Suprapubic skin (tissue), 4 donors: Measurements from ENCODE around the gene UBE2O. TPM values are rescaled to one million over a fixed set of nuclear protein-coding genes. Genes with fewer than 3 reads are reported as not detected.

Source experiments
- DNase-seq, 2 donors: peaks; one replicate each; pipeline ENCODE4 v3.0.0-alpha.2; 2019; ENCODE audit warnings: low spot score in 2 of 2
- H3K27ac ChIP-seq: fragments of 200-600 bp; sonication (generic); one replicate; pipeline ENCODE4 v1.5.1; 2019
- H3K27me3 ChIP-seq: fragments of 200-600 bp; sonication (generic); one replicate; pipeline ENCODE4 v1.5.1; 2019
- H3K36me3 ChIP-seq: fragments of 200-600 bp; sonication (generic); one replicate; pipeline ENCODE4 v1.5.1; 2019
- H3K4me1 ChIP-seq: fragments of 200-600 bp; sonication (generic); one replicate; pipeline ENCODE4 v1.5.1; 2019
- H3K4me3 ChIP-seq: fragments of 200-600 bp; sonication (generic); one replicate; pipeline ENCODE4 v1.5.1; 2019; ENCODE audit warnings: mild to moderate bottlenecking
- H3K9me3 ChIP-seq: fragments of 200-600 bp; sonication (generic); one replicate; pipeline ENCODE4 v1.5.1; 2019
- CTCF ChIP-seq, 2 donors: fragments of 200-600 bp in 1 of 2; fragments of 450-650 bp in 1 of 2; sonication (generic) in 1 of 2; IDR thresholded peaks; one replicate each; pipeline ENCODE4 v1.5.1; 2016 to 2019; ENCODE audit warnings: antibody characterized with exemption in 2 of 2, mild to moderate bottlenecking in 1 of 2, moderate library complexity in 1 of 2
- EP300 ChIP-seq: sonication (generic); formaldehyde crosslinking; IDR thresholded peaks from one replicate; pipeline ENCODE4 v1.6.1; 2017; ENCODE audit warnings: antibody characterized with exemption
- POLR2A ChIP-seq, 2 donors: fragments of 450-650 bp; IDR thresholded peaks; one replicate each; pipeline ENCODE4 v1.6.1; 2017; ENCODE audit warnings: antibody characterized with exemption in 2 of 2, mild to moderate bottlenecking in 2 of 2, moderate library complexity in 2 of 2
- POLR2AphosphoS5 ChIP-seq, 3 donors: sonication (generic); formaldehyde crosslinking; IDR thresholded peaks; one replicate each; pipeline ENCODE4 v1.6.1; 2017; ENCODE audit warnings: antibody characterized with exemption in 3 of 3
- WGBS: methylation state at CpG from one replicate; pipeline ENCODE4 v1.1.5; 2018; 5-methylcytosine and 5-hydroxymethylcytosine counted together
- total RNA-seq, 4 donors: library from RNA; depleted of rRNA; stranded (reverse); fragments of >200 nt; gene quantifications; one replicate each; pipeline ENCODE4 v1.1.0, GENCODE V29; 2016

Gene UBE2O
- total RNA-seq, 4 donors from 2014 or later: 31.3 to 42.0 (median 37.7) TPM

- Histone ChIP-seq H3K9me3 (no peaks in the 10 kb centered on the region), H3K27ac (no peak overlapping the region), H3K4me3 (no peak overlapping the region), H3K27me3 (no peaks in the 10 kb centered on the region), H3K4me1 (peaks cover 14% of the 10 kb centered on the region), H3K36me3 (no peaks in the 10 kb centered on the region)
- no peak for TF ChIP-seq CTCF (IDR thresholded peaks at IDR 0.05)
- no peak for TF ChIP-seq POLR2A (IDR thresholded peaks at IDR 0.05)
- 85% methylated on average over 6 of the region's 6 CpGs for WGBS
- DNase-seq: no peak
Observed at GRCh38 chr17:76432004-76432403, 20.9 kb downstream of the UBE2O start.

- peaks cover 14% of the 10 kb centered on the region for H3K4me1 ChIP-seq
- WGBS: 85% methylated on average over 2 of the region's 2 CpGs
- DNase-seq: no peak
Observed at GRCh38 chr17:76431509-76431908, 21.4 kb downstream of the UBE2O start.

GRCh38 chr17:76428511-76428910, 24.4 kb downstream of the UBE2O start:
- DNase-seq: no peak
- H3K4me1 ChIP-seq: peaks cover 11% of the 10 kb centered on the region
- H3K36me3 ChIP-seq: no peaks in the 10 kb centered on the region
- no peak for TF ChIP-seq EP300
- no peak for TF ChIP-seq POLR2AphosphoS5 (IDR thresholded peaks at IDR 0.05)
- no peak for TF ChIP-seq POLR2A (IDR thresholded peaks at IDR 0.05)
- no peak for TF ChIP-seq CTCF (IDR thresholded peaks at IDR 0.05)
- H3K9me3 ChIP-seq: no peaks in the 10 kb centered on the region
- no peak overlapping the region for H3K4me3 ChIP-seq
- no peaks in the 10 kb centered on the region for H3K27me3 ChIP-seq
- 83% methylated on average over 1 of the region's 1 CpG for WGBS
- no peak overlapping the region for H3K27ac ChIP-seq

More at GRCh38 chr17:76431509-76431908, 21.4 kb downstream of the UBE2O start:
- no peaks in the 10 kb centered on the region for H3K36me3 ChIP-seq
- no peaks in the 10 kb centered on the region for H3K27me3 ChIP-seq
- H3K4me3 ChIP-seq: no peak overlapping the region
- no peak overlapping the region for H3K27ac ChIP-seq
- no peaks in the 10 kb centered on the region for H3K9me3 ChIP-seq
- TF ChIP-seq EP300 (no peak), CTCF (IDR thresholded peaks at IDR 0.05) (no peak), POLR2AphosphoS5 (IDR thresholded peaks at IDR 0.05) (no peak), POLR2A (IDR thresholded peaks at IDR 0.05) (no peak)

GRCh38 chr17:76427501-76428231, 25.3 kb downstream of the UBE2O start:
- no peak overlapping the region for H3K4me3 ChIP-seq
- no peak for DNase-seq
- H3K27ac ChIP-seq: no peak overlapping the region
- H3K4me1 ChIP-seq: peaks cover 11% of the 10 kb centered on the region
- 64% methylated on average over 8 of the region's 8 CpGs for WGBS
- no peaks in the 10 kb centered on the region for H3K9me3 ChIP-seq
- no peak for TF ChIP-seq POLR2A (IDR thresholded peaks at IDR 0.05)
- TF ChIP-seq EP300: no peak
- no peak for TF ChIP-seq POLR2AphosphoS5 (IDR thresholded peaks at IDR 0.05)
- no peak for TF ChIP-seq CTCF (IDR thresholded peaks at IDR 0.05)
- no peaks in the 10 kb centered on the region for H3K36me3 ChIP-seq
- no peaks in the 10 kb centered on the region for H3K27me3 ChIP-seq

GRCh38 chr17:76426853-76427252, 26.1 kb downstream of the UBE2O start:
- no peak for TF ChIP-seq POLR2A (IDR thresholded peaks at IDR 0.05)
- no peak for TF ChIP-seq CTCF (IDR thresholded peaks at IDR 0.05)
- TF ChIP-seq EP300: no peak
- no peak for DNase-seq
- WGBS: 78% methylated on average over 3 of the region's 3 CpGs
- H3K4me3 ChIP-seq: no peak overlapping the region
- peaks cover 11% of the 10 kb centered on the region for H3K4me1 ChIP-seq
- no peaks in the 10 kb centered on the region for H3K27me3 ChIP-seq
- H3K9me3 ChIP-seq: no peaks in the 10 kb centered on the region
- no peak overlapping the region for H3K27ac ChIP-seq
- H3K36me3 ChIP-seq: no peaks in the 10 kb centered on the region
